Occipital lobe (tissue), 2 donors: ENCODE data around the gene HPN. TPM values are rescaled to one million over a fixed set of nuclear protein-coding genes. Genes with fewer than 3 reads are reported as not detected.
"Not testable (repeated sequence)": the region's sequence is repeated elsewhere in the genome, so short reads cannot be mapped to it uniquely, and the experiment has no call there.

Experiments used
- DNase-seq: peaks from one replicate; lab custom pipeline; 2025; lab: John Stamatoyannopoulos, UW
- total RNA-seq: library from RNA; depleted of rRNA; stranded (reverse); fragments of >200 nt; gene quantifications from one replicate; pipeline ENCODE4 v1.2.3, GENCODE V29; 2014

The HPN gene
- not detected for total RNA-seq

DNA sequence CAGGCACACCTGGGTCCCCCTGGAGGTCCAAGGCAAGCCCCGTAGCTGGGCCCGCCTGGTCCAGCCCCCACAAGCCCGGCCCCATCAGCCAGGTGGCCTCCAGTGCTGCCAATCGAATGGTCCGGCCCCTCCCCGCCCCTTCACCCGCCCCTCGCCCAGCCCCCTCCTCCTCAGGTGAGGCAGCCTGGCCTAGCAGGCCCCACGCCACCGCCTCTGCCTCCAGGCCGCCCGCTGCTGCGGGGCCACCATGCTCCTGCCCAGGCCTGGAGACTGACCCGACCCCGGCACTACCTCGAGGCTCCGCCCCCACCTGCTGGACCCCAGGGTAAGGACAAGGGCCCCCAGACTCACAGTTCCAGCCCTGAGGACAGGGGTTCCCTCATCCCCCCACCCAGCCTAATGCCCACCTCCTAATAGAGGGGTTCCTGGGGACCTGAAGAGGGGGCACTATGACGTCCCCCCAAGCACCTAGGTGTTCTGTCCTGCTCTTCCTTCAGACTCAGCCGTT is at the start of gene HPN:
Gene HPN (plus strand): TSS at position 174 of the 508 bp plus-strand sequence. CDS start 786 bp downstream, outside the sequence.
- no peak for DNase-seq

GRCh38 chr19:34992582-34992981 is 48.9 kb upstream of the HPN start:
- DNase-seq, result not testable (repeated sequence)

DNA sequence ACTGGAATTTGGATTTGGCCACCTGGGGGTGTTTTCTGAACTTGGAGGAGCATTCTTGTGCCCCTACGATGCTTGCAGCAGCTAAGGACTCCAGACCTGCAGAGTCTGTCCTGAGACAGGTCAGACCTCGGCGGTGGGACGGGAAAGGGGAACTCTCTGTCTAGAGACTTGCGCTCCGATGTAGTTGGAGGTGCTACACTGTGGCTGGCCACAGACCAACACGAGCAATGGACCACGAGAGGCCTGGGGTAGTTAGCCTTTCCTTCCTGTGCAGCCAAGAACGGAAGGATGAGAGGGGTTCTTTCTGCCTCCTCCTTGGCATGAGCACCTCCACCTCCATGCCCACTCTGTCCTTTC is 47.3 kb upstream of the HPN start:
- no peak for DNase-seq

- no peak for DNase-seq
These were observed 46.6 kb upstream of the HPN start for GRCh38 chr19:34994643-34995541.

GRCh38 chr19:34995551-34995950 is 46.0 kb upstream of the HPN start:
- DNase-seq, result no peak

DNA sequence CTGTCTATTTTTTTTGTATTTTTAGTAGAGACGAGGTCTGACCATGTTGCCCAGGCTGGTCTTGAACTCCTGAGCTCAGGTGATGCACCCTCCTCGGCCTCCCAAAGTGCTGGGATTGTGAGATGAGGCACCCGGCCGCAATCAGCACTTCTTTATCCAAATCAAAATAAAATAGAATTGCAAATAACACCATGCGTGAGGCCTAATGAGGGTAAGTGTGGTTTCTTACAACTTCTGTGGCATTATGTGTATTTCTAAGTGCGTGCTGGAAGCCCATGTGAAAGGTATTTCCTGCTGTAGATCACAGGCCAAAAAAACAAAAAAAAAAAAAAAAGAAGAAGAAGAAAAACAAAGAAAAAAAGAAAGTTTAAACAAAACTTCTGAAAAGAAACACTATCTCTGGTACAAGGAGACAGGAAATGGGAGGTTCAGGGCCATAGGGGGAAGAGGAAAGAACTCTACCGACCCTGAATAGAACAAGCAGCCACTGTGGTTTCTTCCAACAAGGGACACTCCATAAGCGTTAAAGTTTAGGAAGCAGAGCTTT is 44.4 kb upstream of the HPN start:
- DNase-seq, result no peak

DNA sequence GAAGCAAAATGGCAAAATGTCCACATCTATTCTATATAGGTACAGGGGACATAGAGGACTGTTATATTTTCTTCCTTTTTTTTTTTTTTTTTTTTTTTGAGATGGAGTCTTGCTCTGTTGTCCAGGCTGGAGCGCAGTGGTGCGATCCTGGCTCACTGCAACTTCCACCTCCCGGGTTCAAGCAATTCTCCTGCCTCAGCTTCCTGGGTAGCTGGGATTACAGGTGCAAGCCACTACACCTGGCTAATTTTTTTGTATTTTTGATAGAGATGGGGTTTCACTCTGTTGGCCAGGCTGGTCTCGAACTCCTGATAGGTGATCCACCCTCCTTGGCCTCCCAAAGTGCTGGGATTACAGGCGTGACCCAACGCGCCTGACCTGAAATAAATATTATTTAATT is 43.3 kb upstream of the HPN start:
- not testable (repeated sequence) for DNase-seq

DNA sequence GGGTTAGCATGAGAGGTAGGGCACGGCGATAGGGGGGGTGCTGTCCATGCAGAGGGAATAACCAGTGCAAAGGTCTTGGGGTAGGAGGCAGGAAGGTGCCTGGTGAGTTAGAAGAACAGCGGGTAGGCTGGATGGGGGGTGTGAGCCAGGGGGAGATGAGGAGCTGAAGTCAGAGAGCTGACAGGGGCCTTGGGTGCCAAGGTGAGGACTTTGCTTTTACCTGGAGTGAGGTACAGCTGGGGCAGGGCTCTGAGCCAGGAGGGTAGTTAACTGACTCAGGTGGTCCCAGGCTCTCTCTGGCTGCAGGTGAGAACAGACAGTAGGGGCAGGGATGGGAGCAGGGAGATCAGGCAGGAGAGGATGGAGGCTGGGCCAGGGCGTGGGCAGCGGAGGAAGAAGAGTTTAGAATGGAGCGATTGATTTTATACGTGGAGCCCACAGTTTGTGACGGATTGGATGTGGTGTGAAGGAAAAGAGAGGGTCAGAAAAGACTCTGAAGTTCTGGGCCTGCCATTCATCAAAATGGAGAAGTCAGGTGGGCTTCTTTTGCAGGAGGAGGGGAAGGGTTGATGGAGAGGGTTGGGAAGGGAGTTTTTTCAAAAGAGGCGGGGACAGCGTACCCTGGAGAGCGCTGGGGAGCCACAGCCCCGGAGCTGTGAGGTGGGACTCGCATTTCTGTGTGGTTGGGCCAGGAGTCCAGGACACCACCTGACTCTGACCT is 42.6 kb upstream of the HPN start:
- no peak for DNase-seq

DNA sequence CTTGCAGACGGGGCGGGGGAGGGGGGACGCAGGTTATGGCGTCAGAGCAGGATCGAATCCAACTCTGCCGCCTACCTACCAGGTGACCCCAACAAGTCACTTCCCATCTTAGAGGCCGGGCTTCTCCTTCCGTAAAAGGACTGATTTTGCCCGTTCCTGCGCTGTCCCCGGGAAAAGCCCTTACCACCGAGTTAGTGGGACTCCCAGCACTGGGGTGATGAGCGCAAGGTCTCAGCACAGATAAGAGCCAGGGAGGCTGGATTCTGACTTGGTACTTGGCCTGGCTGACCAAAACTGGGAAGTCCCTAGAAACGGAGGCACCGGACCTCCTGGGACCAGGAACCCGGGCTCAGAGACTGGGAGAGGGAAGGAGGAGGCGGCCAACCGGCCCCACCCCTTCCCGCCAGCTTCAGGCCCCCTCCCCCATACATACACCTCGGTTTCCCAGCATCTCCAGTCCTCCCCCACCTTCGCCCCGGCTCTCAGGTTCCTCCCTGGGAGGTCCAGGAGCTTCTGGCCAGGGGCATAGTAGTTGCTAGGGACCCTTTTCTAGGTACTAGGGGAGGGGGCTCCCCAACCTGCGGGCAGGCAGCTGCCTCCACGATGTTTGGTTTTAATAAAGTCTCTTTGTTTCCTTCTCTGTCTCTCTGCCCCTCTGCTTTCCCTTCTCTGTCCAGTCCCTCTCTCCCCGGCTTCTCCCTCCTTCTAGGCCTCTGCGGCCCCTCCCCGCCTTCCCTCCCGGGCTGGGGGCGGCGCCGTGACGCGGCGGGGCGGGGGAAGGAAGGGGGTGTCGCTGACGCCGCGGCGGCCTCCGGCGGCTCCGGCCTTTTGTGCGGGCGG is 41.8 kb upstream of the HPN start, which contains the start of gene GRAMD1A:
Gene GRAMD1A (plus strand): TSS at position 826 of the 840 bp plus-strand sequence. CDS start 156 bp downstream, outside the sequence.
- DNase-seq, result peak; percentile 75

DNA sequence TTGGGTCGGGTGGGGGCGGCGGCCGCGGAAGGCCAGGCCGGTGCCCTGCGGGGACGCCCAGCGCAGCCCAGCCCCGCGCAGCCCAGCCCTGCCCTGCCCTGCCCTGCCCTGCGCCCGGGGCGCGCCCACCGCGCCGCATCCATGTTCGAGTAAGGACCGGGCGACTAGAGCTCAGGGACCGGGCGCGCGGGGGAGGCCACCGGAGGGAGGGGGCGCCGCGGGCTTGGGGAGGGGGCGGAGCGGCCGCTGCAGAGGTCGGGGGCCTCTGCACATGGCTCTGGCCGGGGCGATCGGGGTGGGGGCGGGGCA is 41.2 kb upstream of the HPN start:
- no peak for DNase-seq

DNA sequence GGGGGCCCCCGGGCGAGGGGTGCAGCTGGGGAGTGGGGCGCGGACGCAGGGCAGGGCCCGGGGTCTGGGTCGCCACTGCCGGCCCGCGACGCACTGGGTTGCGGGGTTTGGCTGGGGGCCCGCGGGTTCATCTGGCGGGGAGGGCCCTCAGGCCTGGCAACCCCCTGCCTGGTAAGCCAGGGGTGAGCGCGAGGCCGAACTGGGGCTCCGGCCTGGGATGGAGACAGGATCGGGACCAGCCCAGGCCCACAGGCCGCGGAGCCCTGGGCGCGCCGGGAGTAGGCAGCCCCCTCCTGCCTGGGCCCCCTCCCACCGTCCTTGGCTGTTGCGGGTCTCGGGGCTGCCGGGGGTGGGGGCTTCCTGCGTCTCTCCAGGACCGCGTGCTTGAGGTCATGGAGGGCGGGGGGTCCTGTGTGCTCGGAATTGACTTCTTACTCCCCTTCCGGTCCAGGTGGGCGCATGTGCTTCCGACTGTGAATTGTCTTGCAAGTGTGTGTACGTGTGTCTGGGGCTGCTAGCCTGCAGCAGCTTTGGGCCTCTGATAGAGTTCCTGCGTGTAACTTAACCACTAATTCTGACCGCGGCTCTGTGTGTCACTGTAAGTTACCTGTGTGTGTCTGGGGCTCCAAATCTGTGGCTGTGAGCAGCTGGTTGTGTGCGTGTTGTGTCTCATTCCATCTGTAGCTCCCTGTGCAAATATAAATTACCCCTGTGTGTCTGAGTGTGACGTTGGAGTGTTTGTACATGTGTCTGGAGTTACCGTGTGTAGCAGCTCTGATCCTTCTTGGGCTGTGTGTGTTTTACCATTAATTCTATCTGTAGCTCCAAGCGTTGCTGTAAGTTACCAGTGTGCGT is 40.6 kb upstream of the HPN start:
- DNase-seq, result no peak

- DNase-seq, result no peak
These were observed 39.4 kb upstream of the HPN start for GRCh38 chr19:35002037-35002535.

DNA sequence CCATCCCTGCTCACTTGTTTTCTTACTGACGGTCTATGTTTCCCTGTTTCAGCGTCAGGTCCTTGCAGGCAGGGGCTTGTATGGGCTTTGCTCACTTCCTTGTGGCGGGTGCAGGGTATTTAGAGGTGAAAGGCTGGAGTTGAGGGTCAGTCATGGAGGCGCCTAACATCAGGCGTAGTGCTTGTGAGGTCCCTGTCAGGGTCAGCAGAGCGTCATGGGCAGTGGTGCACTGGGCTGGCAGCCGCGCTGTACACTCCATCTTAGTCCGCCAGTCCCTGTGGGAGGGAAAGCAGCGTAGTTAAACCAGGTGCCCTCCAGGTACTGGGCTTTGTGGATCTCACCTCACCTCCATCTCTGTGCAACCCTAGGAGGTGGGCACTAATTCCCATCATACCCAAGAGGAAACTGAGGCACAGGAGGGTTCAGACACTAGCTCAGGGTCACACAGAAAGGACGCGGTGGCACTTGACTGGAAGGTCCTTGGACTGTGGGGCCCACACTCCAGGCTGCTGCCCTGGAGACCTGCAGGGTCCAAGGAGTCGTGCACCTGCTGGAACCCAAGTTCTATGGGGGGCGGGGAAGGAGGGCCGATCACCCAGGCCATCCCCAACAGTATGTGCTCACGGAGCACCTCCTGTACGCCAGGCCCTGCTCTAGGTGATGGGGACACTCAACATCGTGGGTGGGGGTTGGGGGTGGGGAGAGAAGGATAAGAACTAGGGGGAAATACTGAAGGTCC is 36.8 kb upstream of the HPN start:
- no peak for DNase-seq

GRCh38 chr19:35005256-35005977 is 36.1 kb upstream of the HPN start:
- no peak for DNase-seq

DNA sequence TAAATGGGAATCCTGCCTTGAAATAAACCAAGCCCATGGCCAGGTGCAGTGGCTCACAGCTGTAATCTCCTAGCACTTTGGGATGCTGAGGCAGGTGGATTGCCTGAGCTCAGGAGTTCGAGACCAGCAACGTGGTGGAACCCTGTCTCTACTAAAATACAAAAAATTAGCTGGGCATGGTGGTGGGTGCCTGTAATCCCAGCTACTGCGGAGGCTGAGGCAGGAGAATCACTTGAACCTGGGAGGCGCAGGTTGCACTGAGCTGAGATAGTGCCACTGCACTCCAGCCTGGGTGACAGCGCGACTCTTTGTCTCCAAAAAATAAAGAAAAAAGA is 35.5 kb upstream of the HPN start:
- not testable (repeated sequence) for DNase-seq

DNA sequence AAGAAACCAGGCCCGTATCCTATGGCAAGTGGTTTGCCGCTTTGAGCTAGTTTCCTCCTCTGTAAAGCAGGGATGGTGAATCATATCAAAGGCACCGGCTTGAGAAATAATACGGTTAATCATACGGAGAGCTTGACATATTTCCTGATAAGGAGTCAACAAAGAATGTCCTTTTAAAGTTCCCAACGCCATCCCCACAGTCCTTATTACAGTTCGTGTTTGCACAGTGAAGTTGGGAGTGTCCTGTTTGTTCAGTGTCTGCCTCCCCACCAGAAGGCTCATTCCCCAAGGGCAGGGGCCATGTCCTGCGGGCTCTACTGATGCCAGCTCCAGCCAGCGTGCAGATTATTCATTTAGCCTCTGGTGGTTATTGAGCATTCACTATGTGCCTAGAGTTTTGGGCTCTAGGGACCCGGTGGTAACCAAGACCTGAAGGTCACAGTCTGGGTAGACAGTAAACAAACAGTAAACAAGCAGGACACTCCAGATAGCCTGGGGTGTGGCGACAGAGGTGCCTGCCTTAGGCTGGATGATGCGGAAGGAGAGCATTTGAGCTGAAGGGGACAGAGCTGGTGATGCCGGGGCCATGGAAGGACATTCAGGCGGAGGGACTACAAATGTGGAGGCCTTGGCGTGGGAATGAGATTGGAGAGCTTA is 35.1 kb upstream of the HPN start:
- DNase-seq, result no peak

GRCh38 chr19:35006999-35007365 is 34.5 kb upstream of the HPN start:
- DNase-seq, result no peak

GRCh38 chr19:35007427-35007826 is 34.1 kb upstream of the HPN start:
- not testable (repeated sequence) for DNase-seq
